ENCODE data around the gene MRPS21.

- TF ChIP-seq CTCF (IDR thresholded peaks at IDR 0.05) = no peak
- no peak for TF ChIP-seq POLR2A (IDR thresholded peaks at IDR 0.05)
Measured at GRCh38 chr1:150332651-150333290, 39.1 kb downstream of the MRPS21 start.
